Measurements from ENCODE around the gene PADI4. TPM values are rescaled to one million over a fixed set of nuclear protein-coding genes. Genes with fewer than 3 reads are reported as not detected.

PADI4 gene, protein sequence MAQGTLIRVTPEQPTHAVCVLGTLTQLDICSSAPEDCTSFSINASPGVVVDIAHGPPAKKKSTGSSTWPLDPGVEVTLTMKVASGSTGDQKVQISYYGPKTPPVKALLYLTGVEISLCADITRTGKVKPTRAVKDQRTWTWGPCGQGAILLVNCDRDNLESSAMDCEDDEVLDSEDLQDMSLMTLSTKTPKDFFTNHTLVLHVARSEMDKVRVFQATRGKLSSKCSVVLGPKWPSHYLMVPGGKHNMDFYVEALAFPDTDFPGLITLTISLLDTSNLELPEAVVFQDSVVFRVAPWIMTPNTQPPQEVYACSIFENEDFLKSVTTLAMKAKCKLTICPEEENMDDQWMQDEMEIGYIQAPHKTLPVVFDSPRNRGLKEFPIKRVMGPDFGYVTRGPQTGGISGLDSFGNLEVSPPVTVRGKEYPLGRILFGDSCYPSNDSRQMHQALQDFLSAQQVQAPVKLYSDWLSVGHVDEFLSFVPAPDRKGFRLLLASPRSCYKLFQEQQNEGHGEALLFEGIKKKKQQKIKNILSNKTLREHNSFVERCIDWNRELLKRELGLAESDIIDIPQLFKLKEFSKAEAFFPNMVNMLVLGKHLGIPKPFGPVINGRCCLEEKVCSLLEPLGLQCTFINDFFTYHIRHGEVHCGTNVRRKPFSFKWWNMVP
- not detected for total RNA-seq
- polyA plus RNA-seq: 0.10 TPM

DNA sequence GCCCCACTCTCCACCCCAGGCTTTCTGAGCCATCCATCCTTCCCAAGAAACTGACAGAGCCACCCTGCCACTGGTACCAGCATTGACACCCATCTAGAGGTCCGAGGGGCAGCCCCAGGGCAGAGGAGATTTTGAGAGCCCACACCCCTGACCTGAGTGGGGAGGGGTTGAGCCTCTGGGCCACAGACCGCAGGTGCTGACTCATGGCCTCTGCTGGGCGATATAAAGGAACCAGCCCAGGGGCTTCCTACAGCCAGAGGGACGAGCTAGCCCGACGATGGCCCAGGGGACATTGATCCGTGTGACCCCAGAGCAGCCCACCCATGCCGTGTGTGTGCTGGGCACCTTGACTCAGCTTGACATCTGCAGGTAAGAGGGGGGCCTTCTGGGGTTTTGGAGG is at the start of gene PADI4:
TSS of gene PADI4 (plus strand) at position 252 of the 400 bp plus-strand sequence. CDS start at position 278, 26 bp downstream.
- H3K27ac ChIP-seq (ENCODE audit: low read depth): no peak within 1 kb of the TSS
- no peaks in the 10 kb centered on the region for H3K4me1 ChIP-seq (ENCODE audit: insufficient read depth)
- no peaks in the 10 kb centered on the region for H3K36me3 ChIP-seq (ENCODE audit: insufficient read depth)
- DNase-seq (ENCODE audit: extremely low spot score): no peak
- WGBS: 70% methylated on average over 8 of the region's 8 CpGs
- H3K4me3 ChIP-seq (ENCODE audit: low read depth, low read length): no peak within 1 kb of the TSS

DNA sequence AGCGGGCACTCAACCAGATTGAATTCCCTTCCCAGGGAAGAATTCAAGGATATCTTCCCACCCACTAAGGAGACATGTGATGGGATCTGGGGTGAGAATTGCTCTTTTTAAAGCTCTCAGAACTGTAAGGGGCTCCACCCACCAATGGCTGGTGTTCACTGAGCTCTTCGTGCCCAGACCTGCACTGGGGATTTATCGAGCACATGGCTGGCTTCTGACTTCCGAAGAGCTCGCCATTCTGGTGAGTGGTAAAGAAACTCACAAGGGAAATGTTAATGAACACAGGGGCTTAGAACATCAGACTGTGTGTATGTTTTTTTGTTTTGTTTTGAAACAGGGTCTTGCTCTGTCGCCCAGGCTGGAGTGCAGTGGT is 49.3 kb upstream of the PADI4 start:
- H3K4me1 ChIP-seq (ENCODE audit: insufficient read depth): no peaks in the 10 kb centered on the region
- H3K4me3 ChIP-seq (ENCODE audit: low read depth, low read length): no peak overlapping the region
- H3K36me3 ChIP-seq (ENCODE audit: insufficient read depth): no peaks in the 10 kb centered on the region
- no peak for DNase-seq (ENCODE audit: extremely low spot score)
- 74% methylated on average over 6 of the region's 6 CpGs for WGBS
- H3K27ac ChIP-seq (ENCODE audit: low read depth): no peak overlapping the region

DNA sequence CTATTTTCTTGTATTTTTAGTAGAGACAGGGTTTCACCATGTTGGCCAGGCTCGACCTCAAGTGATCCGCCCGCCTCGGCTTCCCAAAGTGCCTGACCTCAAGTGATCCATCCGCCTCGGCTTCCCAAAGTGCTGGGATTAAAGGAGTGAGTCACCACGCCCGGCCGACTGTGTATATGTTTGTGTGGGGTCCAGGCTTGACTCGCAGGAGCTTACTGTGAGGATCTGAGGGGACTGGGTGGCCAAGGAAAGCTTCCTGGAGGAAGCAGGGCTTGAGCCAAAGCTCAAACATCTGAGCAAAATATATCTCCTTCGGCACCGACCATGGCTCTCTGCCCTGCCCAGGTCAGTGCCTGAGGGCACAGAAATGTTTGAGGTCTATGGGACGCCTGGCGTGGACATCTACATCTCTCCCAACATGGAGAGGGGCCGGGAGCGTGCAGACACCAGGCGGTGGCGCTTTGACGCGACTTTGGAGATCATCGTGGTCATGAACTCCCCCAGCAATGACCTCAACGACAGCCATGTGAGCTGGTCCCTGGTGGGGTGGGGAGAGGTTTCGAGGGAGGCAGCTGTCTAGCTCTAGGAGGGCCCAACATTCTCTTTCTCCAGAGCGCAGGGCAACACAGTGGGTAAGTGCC is 48.6 kb upstream of the PADI4 start:
- 61% methylated on average over 24 of the region's 24 CpGs for WGBS
- DNase-seq (ENCODE audit: extremely low spot score): no peak

DNA sequence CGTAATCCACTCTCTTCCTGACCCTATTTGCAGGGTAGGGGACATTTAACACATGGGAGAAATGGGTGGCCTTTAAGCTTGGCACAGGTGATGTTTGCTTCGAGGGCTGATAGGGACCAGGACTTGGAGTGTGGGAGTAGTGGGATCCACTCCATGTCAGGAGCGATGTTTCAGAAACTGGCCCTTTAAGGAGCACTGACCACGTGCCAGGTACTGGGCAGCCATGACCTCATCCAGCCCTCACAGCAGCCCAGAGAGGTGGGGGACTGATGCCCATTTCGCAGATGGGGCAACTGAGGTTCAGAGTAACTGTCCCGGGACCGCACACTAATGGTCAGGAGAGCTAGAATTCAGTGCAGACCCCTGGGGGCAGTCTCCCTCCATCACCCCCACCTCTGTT is 47.7 kb upstream of the PADI4 start:
- DNase-seq (ENCODE audit: extremely low spot score): no peak
- Histone ChIP-seq H3K4me3 (ENCODE audit: low read depth, low read length) (no peak overlapping the region), H3K36me3 (ENCODE audit: insufficient read depth) (no peaks in the 10 kb centered on the region), H3K27ac (ENCODE audit: low read depth) (no peak overlapping the region), H3K4me1 (ENCODE audit: insufficient read depth) (no peaks in the 10 kb centered on the region)
- 81% methylated on average over 7 of the region's 7 CpGs for WGBS

More for the DNA sequence above, 48.6 kb upstream of the PADI4 start:
- Histone ChIP-seq H3K4me1 (ENCODE audit: insufficient read depth) (no peaks in the 10 kb centered on the region), H3K4me3 (ENCODE audit: low read depth, low read length) (no peak overlapping the region), H3K36me3 (ENCODE audit: insufficient read depth) (no peaks in the 10 kb centered on the region), H3K27ac (ENCODE audit: low read depth) (no peak overlapping the region)

DNA sequence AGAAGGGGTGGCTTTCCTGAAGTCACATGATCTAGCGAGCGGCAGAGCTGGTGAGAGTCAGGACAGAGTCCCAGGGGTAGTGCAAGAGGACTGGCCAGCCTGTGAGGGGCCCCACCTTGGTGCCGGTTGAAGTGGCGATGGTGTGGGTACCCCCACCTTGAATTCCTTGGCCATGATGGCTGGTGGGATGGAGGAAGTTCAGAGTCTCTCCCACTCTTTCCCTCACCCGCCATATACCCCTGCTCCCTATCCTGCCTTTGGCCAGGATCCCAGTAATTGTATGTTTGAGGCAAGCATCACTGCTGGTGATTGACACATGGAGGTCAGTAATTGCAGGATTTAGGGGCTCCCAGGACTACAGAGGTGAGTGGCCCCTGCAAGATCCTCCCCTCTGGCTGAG is 47.3 kb upstream of the PADI4 start:
- Histone ChIP-seq H3K36me3 (ENCODE audit: insufficient read depth) (no peaks in the 10 kb centered on the region), H3K4me1 (ENCODE audit: insufficient read depth) (no peaks in the 10 kb centered on the region), H3K4me3 (ENCODE audit: low read depth, low read length) (no peak overlapping the region), H3K27ac (ENCODE audit: low read depth) (no peak overlapping the region)
- no peak for DNase-seq (ENCODE audit: extremely low spot score)
- WGBS: 83% methylated on average over 5 of the region's 5 CpGs

DNA sequence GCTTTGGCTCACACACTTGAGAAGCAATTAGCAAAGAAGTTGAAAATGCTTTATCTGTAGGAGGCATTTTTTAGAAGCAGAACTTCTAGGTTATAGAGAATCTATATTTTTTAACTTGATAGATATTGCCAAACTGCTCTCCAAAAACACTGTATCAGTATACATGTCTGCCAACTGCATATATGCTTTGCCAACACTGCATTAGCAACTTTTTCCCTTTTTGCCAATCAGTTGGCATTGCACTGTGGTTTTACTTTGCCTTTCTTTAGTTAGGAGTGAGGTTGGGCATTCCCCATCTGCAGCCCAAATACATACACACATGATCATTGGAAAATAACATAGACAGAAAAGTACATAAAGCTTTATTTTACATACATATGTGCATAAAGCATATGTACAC is 44.1 kb upstream of the PADI4 start:
- no peak overlapping the region for H3K4me3 ChIP-seq (ENCODE audit: low read depth, low read length)
- no peaks in the 10 kb centered on the region for H3K36me3 ChIP-seq (ENCODE audit: insufficient read depth)
- H3K27ac ChIP-seq (ENCODE audit: low read depth): no peak overlapping the region
- H3K4me1 ChIP-seq (ENCODE audit: insufficient read depth): no peaks in the 10 kb centered on the region
- DNase-seq (ENCODE audit: extremely low spot score): no peak

DNA sequence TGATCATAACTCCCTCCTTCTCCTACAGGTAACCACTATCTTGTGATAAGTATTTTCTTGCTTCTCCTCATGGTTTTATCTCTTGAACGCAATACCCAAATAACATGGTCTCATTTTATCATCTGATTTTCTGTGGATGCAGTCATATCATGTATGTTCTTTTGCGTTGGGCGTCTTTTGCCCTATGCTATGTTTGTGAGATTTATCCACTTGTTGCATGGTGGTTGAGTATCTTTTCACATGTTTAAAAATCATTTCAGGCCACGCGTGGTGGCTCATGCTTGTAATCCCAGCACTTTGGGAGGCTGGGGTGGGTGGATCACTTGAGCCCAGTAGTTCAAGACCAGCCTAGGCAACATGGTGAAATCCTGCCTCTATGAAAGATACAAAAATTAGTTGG is 43.5 kb upstream of the PADI4 start:
- H3K27ac ChIP-seq (ENCODE audit: low read depth): no peak overlapping the region
- no peak for DNase-seq (ENCODE audit: extremely low spot score)
- H3K4me1 ChIP-seq (ENCODE audit: insufficient read depth): no peaks in the 10 kb centered on the region
- 92% methylated on average over 5 of the region's 5 CpGs for WGBS
- no peaks in the 10 kb centered on the region for H3K36me3 ChIP-seq (ENCODE audit: insufficient read depth)
- no peak overlapping the region for H3K4me3 ChIP-seq (ENCODE audit: low read depth, low read length)

DNA sequence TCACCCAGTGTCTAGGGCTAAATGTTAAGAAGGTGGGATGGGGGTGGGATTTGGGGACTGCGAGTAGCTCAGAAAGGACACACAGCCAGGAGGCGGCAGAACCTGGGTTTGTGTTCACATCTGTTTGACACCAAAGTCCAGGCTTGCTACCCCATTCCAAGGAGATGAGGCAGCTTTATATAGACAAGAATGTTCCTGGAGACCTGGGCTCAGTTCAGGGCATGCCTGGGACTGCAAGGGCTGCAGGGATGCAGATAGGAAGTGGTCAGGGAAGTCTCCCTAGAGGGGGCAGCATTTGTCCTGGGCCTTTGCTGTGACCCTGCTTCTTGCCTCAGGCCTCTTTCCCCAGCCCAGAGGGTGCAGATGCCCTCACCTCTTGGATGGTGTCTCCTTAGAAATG is 42.8 kb upstream of the PADI4 start:
- DNase-seq (ENCODE audit: extremely low spot score): no peak
- Histone ChIP-seq H3K36me3 (ENCODE audit: insufficient read depth) (no peaks in the 10 kb centered on the region), H3K4me1 (ENCODE audit: insufficient read depth) (no peaks in the 10 kb centered on the region), H3K27ac (ENCODE audit: low read depth) (no peak overlapping the region), H3K4me3 (ENCODE audit: low read depth, low read length) (no peak overlapping the region)
- WGBS: 81% methylated on average over 2 of the region's 2 CpGs

DNA sequence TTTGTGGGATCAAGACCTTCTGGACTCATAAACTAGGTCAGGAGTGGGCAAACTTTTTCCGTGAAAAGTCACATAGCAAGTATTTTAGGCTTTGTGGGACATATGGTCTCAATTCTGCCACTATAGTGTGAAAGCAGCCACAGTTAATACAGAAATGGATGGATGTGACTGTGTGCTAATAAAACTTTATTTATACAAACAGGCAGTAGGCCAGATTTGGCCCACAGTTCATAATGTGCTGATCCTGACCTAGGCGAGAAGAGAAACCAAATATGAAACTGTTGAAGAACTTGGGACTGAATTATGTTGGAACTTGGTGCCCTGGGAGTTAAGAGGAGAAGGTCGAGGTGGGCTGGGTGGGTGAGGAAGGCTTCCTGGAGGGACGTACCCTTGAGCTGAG is 42.0 kb upstream of the PADI4 start:
- Histone ChIP-seq H3K27ac (ENCODE audit: low read depth) (no peak overlapping the region), H3K36me3 (ENCODE audit: insufficient read depth) (no peaks in the 10 kb centered on the region), H3K4me3 (ENCODE audit: low read depth, low read length) (no peak overlapping the region), H3K4me1 (ENCODE audit: insufficient read depth) (no peaks in the 10 kb centered on the region)
- no peak for DNase-seq (ENCODE audit: extremely low spot score)
- 87% methylated on average over 4 of the region's 4 CpGs for WGBS

DNA sequence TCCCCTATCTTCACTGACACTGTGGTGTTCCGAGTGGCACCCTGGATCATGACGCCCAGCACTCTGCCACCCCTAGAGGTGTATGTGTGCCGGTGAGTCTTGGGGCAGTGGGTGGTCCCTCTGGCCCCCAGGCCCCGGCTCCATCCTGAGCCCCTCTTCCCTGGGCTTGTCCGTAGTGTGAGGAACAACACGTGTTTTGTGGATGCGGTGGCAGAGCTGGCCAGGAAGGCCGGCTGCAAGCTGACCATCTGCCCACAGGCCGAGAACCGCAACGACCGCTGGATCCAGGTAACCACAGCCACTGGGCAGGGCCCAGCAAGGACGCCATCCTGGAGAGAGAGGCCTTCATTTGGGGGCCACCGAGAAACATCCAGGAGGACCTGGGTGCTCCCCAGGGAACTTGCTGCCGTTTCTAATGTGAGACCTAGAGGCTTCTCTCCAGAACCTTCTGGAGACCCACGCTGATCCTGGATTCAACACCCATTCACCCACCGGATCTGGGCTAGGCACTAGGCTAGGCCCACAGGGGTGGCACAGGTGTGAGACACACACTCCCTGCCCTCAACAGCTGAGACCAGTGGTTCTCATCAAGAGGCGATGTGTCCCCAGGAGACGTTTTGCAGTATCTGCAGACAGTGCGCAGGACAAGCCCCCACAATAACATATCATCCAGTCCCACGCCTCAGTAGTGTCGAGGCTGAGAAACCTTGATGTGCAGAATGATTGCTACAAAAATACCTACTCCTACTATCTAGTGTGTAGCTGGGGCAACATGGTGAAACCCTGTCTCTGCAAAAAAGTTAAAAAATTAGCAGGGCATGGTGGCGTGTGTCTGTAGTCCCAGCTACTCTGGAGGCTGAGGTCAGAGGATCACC is 36.9 kb upstream of the PADI4 start:
- Histone ChIP-seq H3K27ac (ENCODE audit: low read depth) (no peak overlapping the region), H3K4me3 (ENCODE audit: low read depth, low read length) (no peak overlapping the region), H3K4me1 (ENCODE audit: insufficient read depth) (no peaks in the 10 kb centered on the region), H3K36me3 (ENCODE audit: insufficient read depth) (no peaks in the 10 kb centered on the region)
- 83% methylated on average over 23 of the region's 23 CpGs for WGBS
- DNase-seq (ENCODE audit: extremely low spot score): no peak

DNA sequence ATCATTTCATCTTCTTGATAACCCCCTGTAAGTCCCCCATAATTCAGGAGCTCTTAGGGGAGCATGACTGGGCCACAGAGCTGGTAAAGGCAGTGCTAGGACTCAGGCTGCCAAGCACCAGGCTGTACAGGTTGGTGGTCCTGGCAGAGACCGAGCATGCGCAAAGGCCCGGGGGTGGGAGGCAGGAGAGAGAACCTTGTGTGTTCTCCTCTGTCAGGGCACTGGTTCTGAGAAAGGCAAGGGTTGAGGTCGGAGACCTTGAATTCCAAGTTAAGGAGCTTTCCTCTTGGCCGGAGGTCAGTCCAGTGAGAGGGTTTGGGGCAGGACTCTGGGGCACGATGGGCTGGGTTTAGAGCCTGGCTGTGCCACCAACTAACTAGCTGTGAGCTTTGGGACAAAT is 35.9 kb upstream of the PADI4 start:
- Histone ChIP-seq H3K4me1 (ENCODE audit: insufficient read depth) (no peaks in the 10 kb centered on the region), H3K4me3 (ENCODE audit: low read depth, low read length) (no peak overlapping the region), H3K27ac (ENCODE audit: low read depth) (no peak overlapping the region), H3K36me3 (ENCODE audit: insufficient read depth) (no peaks in the 10 kb centered on the region)
- 87% methylated on average over 6 of the region's 6 CpGs for WGBS
- DNase-seq (ENCODE audit: extremely low spot score): no peak

DNA sequence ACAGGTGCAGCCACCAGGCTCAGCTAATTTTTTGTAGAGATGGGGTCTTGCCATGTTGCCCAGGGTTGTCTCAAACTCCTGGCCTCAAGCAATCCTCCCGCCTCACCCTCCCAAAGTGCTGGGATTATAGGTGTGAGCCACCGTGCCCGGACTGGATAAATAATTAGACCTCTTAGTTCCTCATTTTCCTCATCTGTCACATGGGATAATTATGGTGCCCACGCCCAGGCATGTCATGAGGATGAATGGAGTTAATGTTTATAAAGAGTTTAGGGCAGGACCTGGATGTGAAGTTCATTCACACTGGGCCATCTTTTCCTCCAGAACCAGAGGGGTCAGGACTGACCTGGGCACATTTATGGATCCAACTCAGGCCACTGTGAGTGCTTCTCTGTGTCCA is 35.4 kb upstream of the PADI4 start:
- H3K36me3 ChIP-seq (ENCODE audit: insufficient read depth): no peaks in the 10 kb centered on the region
- DNase-seq (ENCODE audit: extremely low spot score): no peak
- 70% methylated on average over 4 of the region's 4 CpGs for WGBS
- H3K27ac ChIP-seq (ENCODE audit: low read depth): no peak overlapping the region
- no peaks in the 10 kb centered on the region for H3K4me1 ChIP-seq (ENCODE audit: insufficient read depth)
- H3K4me3 ChIP-seq (ENCODE audit: low read depth, low read length): no peak overlapping the region

DNA sequence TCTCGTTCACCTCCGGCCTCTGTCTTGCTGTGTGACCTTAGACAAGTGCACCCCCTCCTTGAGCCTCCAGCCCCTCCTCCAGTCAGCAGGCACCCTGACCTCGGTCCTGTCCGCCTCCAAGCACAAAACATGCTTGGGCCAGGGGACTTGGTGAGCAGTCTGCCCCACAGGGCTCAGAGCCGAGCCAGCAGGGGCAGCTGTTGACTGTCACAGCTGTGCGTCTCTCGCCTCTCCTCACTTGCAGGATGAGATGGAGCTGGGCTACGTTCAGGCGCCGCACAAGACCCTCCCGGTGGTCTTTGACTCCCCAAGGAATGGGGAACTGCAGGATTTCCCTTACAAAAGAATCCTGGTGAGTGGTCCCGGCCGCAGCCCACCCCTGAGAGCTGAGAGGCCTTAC is 34.9 kb upstream of the PADI4 start:
- DNase-seq (ENCODE audit: extremely low spot score): no peak
- Histone ChIP-seq H3K4me1 (ENCODE audit: insufficient read depth) (no peaks in the 10 kb centered on the region), H3K36me3 (ENCODE audit: insufficient read depth) (no peaks in the 10 kb centered on the region), H3K4me3 (ENCODE audit: low read depth, low read length) (no peak overlapping the region), H3K27ac (ENCODE audit: low read depth) (no peak overlapping the region)
- WGBS: 63% methylated on average over 13 of the region's 13 CpGs

All from urinary bladder (tissue), 4 donors.